ENCODE data around the gene KRTAP5-3. TPM values are rescaled to one million over a fixed set of nuclear protein-coding genes. Genes with fewer than 3 reads are reported as not detected.

KRTAP5-3 gene
- polyA plus RNA-seq, 1 donor from 2014 or later = not detected

DNA sequence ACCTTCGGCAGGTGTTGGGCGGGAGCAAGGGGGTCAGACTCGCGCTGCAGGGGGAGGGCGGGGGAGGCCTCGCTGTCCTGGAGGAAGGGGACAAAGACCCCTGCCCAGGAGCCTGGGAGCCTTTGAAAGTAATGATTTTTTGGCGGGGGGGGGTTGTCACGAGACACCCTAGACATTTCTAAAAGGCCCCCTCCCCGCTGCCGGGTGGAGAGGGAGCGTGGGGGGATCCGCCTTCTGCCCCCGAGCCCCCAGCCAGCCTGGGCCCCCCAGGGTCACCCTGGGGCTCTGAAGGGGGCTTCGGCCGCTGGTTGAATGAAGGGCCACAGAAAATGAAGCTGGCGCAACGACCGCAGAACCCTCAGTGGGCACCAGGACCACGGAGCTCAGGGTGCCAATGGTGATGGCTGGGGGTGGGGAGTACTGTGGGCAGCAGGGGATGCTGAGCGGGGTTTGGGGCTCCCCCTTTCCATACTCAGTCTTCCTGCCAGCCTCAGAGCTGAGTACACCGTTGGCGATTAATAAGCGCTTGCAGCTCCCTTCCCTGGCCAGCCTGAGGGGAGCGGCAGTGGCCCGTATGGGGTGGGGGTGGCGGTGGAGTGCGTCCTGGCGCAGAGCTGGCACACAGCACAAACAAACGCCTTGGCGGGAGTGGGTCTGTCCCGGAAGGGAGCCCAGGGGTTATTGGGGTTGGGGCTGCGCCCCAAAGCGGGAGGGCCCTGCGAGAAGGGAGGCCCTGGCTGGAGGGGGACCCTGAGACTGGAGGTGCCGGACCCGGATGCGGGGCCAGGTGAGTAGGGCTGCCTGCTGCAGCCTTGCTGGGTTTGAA lies 35.0 kb downstream of the KRTAP5-3 start:
- Histone ChIP-seq H3F3A (ENCODE audit: insufficient read depth, low read length, poor library complexity, severe bottlenecking) (peaks cover 4% of the 10 kb centered on the region), H3K27me3 (ENCODE audit: insufficient read depth, low read depth, low read length) (peaks cover 9% of the 10 kb centered on the region), H3K27ac (ENCODE audit: low read length) (peak overlapping the region; percentile 81), H3K79me2 (replicated peaks; ENCODE audit: insufficient read depth, low read length) (peaks cover 49% of the 10 kb centered on the region), H4K20me1 (ENCODE audit: insufficient read depth) (peaks cover 5% of the 10 kb centered on the region), H3K9me2 (ENCODE audit: insufficient read depth, low read length) (no peaks in the 10 kb centered on the region), H3K4me2 (ENCODE audit: low read length) (peak overlapping the region; percentile 94), H3K9ac (ENCODE audit: low read length) (peak overlapping the region; percentile 98), H2AFZ (ENCODE audit: low read depth, low read length) (no peak overlapping the region), H3K36me3 (ENCODE audit: insufficient read depth, low read length) (no peaks in the 10 kb centered on the region), H3K9me3 (ENCODE audit: low read length) (peaks cover under 1% of the 10 kb centered on the region), H3K4me3 (ENCODE audit: low read length) (peak overlapping the region; percentile 97)
- TF ChIP-seq REST (IDR thresholded peaks at IDR 0.05; ENCODE audit: borderline replicate concordance) (peak; percentile 40), CTCF (IDR thresholded peaks at IDR 0.05; ENCODE audit: poor library complexity, severe bottlenecking) (peak; percentile 9), SMC3 (conservative IDR thresholded peaks at IDR 0.05; ENCODE audit: poor library complexity) (no peak), RAD21 (conservative IDR thresholded peaks at IDR 0.05) (no peak), EP300 (conservative IDR thresholded peaks at IDR 0.05; ENCODE audit: poor library complexity, severe bottlenecking) (no peak), TAF1 (IDR thresholded peaks at IDR 0.05; ENCODE audit: low read depth) (peak; percentile 46), MXI1 (conservative IDR thresholded peaks at IDR 0.05; ENCODE audit: poor library complexity, severe bottlenecking) (no peak)

DNA sequence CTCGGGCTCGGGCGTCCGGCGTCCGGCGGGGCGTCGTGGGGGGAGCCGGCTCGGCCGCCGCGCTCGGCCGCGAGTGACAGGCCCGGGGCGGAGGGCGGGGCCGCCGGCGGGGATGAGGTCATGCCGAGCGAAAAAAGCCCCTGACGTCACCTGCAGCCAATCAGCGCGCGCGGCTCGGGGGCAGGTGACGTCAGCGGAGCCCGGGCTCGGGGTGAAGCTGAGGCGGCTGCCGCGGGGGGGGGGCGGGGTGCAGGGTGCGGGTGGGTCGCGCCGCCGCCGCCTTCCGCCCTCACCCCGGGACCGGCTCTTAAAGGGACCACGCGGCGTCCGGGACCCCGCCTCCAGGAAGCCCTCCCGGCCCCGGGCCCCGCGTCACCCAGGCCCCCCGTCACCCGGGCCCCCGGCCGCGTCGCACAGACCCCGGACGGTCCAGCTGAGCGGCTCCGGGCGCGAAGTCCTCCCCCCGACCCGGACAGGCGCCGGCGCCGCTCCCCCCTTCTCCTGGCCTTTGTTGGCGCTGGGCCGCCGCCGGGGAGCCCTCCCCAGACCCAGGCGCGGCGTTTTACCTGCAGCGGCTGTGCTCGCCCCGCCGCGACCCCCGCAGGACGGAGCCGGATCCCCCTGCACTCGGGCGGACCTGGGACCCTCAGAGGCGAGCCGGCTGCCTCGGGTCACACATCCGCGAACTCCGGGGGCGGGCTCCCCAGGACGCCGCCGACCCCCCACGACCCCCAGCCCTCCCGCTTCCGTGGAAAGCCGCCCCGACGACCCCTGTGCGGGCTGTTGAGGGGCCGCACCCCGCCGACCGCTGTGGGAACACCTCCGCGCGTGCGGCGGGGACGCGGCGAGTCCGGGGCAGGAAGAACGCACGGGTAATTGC lies 35.8 kb downstream of the KRTAP5-3 start, which contains the start of gene DUSP8:
DUSP8 (minus strand) TSS at position 75 of the 880 bp plus-strand sequence. CDS start 6,445 bp downstream, outside the sequence.
- peaks cover 4% of the 10 kb centered on the region for H3F3A ChIP-seq (ENCODE audit: insufficient read depth, low read length, poor library complexity, severe bottlenecking)
- peaks cover 9% of the 10 kb centered on the region for H3K27me3 ChIP-seq (ENCODE audit: insufficient read depth, low read depth, low read length)
- H3K27ac ChIP-seq (ENCODE audit: low read length) = peak within 1 kb of the TSS; percentile 85
- TF ChIP-seq SMC3 (conservative IDR thresholded peaks at IDR 0.05; ENCODE audit: poor library complexity) (no peak), MXI1 (conservative IDR thresholded peaks at IDR 0.05; ENCODE audit: poor library complexity, severe bottlenecking) (peak; percentile 35), REST (IDR thresholded peaks at IDR 0.05; ENCODE audit: borderline replicate concordance) (peak; percentile 17), EZH2 (IDR thresholded peaks at IDR 0.05; ENCODE audit: borderline replicate concordance, insufficient read depth, low read length, poor library complexity, severe bottlenecking) (no peak), TAF1 (IDR thresholded peaks at IDR 0.05; ENCODE audit: low read depth) (no peak), CTCF (IDR thresholded peaks at IDR 0.05; ENCODE audit: poor library complexity, severe bottlenecking) (no peak), POLR2AphosphoS5 (IDR thresholded peaks at IDR 0.05) (peak; percentile 80)
- no peaks in the 10 kb centered on the region for H3K9me3 ChIP-seq (ENCODE audit: low read length)
- no peaks in the 10 kb centered on the region for H3K36me3 ChIP-seq (ENCODE audit: insufficient read depth, low read length)
- peak within 1 kb of the TSS; percentile 94 for H3K4me2 ChIP-seq (ENCODE audit: low read length)
- no peaks in the 10 kb centered on the region for H3K9me2 ChIP-seq (ENCODE audit: insufficient read depth, low read length)
- H3K79me2 ChIP-seq (replicated peaks; ENCODE audit: insufficient read depth, low read length) = peaks cover 56% of the 10 kb centered on the region
- no peak within 1 kb of the TSS for H2AFZ ChIP-seq (ENCODE audit: low read depth, low read length)
- H4K20me1 ChIP-seq (ENCODE audit: insufficient read depth) = peaks cover 11% of the 10 kb centered on the region
- peak within 1 kb of the TSS; percentile 98 for H3K9ac ChIP-seq (ENCODE audit: low read length)
- H3K4me3 ChIP-seq (ENCODE audit: low read length) = peak within 1 kb of the TSS; percentile 97
